Fibroblast of lung (primary cell): ENCODE data around the gene IL32. TPM values are rescaled to one million over a fixed set of nuclear protein-coding genes. Genes with fewer than 3 reads are reported as not detected.

Source experiments
- DNase-seq, 2 donors: peaks; one replicate each; pipeline versions ENCODE4 v3.0.0 to v3.0.0-alpha.2; 2010; ENCODE audit warnings: low read depth in 2 of 2
- H2AFZ ChIP-seq: 2 replicates; pipeline ENCODE4 v1.5.1; 2012; ENCODE audit warnings: low read length, control low read depth, inconsistent platforms
- H3K27ac ChIP-seq: 2 replicates; pipeline ENCODE4 v1.5.1; 2011; ENCODE audit warnings: low read length, control low read depth; ENCODE audit not compliant: insufficient read depth
- H3K27me3 ChIP-seq: 2 replicates; pipeline ENCODE4 v1.5.1; 2011; ENCODE audit warnings: mild to moderate bottlenecking, low read length; ENCODE audit not compliant: control insufficient read depth, insufficient read depth
- H3K36me3 ChIP-seq: 2 replicates; pipeline ENCODE4 v1.5.1; 2011; ENCODE audit warnings: low read length; ENCODE audit not compliant: control insufficient read depth, insufficient read depth
- H3K4me1 ChIP-seq: 2 replicates; pipeline ENCODE4 v1.5.1; 2011; ENCODE audit warnings: low read length; ENCODE audit not compliant: control insufficient read depth, insufficient read depth; ENCODE audit errors: extremely low read depth
- H3K4me2 ChIP-seq: 2 replicates; pipeline ENCODE4 v1.5.1; 2011; ENCODE audit warnings: low read length, control low read depth; ENCODE audit not compliant: insufficient read depth; ENCODE audit errors: extremely low read depth
- H3K4me3 ChIP-seq, 4 experiments: fragments of 200-600 bp in 1 of 4; sonication (generic) in 1 of 4; replicated peaks in 1 of 4; 2 replicates each; pipeline ENCODE4 v1.5.1; 2011 to 2016; ENCODE audit warnings: low read length in 4 of 4, low read depth in 3 of 4, mild to moderate bottlenecking in 3 of 4, control low read depth in 2 of 4, inconsistent platforms in 1 of 4, mixed read lengths in 1 of 4; ENCODE audit not compliant: insufficient read depth in 1 of 4; ENCODE audit errors: control extremely low read depth in 1 of 4
- H3K79me2 ChIP-seq: 2 replicates; pipeline ENCODE4 v1.5.1; 2012; ENCODE audit warnings: mild to moderate bottlenecking, low read length, inconsistent platforms; ENCODE audit not compliant: control insufficient read depth, insufficient read depth
- H3K9ac ChIP-seq: 2 replicates; pipeline ENCODE4 v1.5.1; 2011; ENCODE audit warnings: mild to moderate bottlenecking, low read length, control low read depth; ENCODE audit not compliant: insufficient read depth
- H3K9me3 ChIP-seq: 2 replicates; pipeline ENCODE4 v1.5.1; 2012; ENCODE audit warnings: low read depth, low read length; ENCODE audit not compliant: control insufficient read depth, insufficient read depth
- H4K20me1 ChIP-seq: 2 replicates; pipeline ENCODE4 v1.5.1; 2011; ENCODE audit warnings: low read length; ENCODE audit not compliant: control insufficient read depth, insufficient read depth; ENCODE audit errors: extremely low read depth
- CTCF ChIP-seq, 2 donors: IDR thresholded peaks in 1 of 2; conservative IDR thresholded peaks in 1 of 2; 1 replicate in 1 of 2; 2 replicates in 1 of 2; pipeline ENCODE4 v1.5.1; 2011 to 2012; ENCODE audit warnings: low read length in 2 of 2, control low read depth in 1 of 2, inconsistent platforms in 1 of 2, low read depth in 1 of 2, mild to moderate bottlenecking in 1 of 2
- EZH2 ChIP-seq: IDR thresholded peaks from 2 replicates; pipeline ENCODE4 v1.5.1; 2012; ENCODE audit warnings: low read length, control low read depth, mild to moderate bottlenecking; ENCODE audit errors: missing control alignments
- polyA plus RNA-seq, 2 donors: library from polyadenylated mRNA; depleted of rRNA in 1 of 2; stranded (reverse) in 1 of 2; unstranded in 1 of 2; fragments of >200 nt; gene quantifications; 2 replicates each; pipeline ENCODE4 v1.2.1, GENCODE V29; 2011 to 2012; ENCODE audit warnings: missing spikeins in 1 of 2
- total RNA-seq: library from RNA; depleted of rRNA; stranded (reverse); fragments of >200 nt; gene quantifications from 2 replicates; pipeline ENCODE4 v1.2.1, GENCODE V29; 2014

IL32 gene
- total and polyA plus RNA-seq, 2 donors (not counting 1 experiment from before 2014, with no cell fraction given) = 4.1 to 5.1 TPM

GRCh38 chr16:3088925-3089716, 23.7 kb downstream of the IL32 start:
- TF ChIP-seq EZH2 = no peak
- no peaks in the 10 kb centered on the region for H3K36me3 ChIP-seq
- H3K27ac ChIP-seq = no peak overlapping the region
- H3K27me3 ChIP-seq = peaks cover 8% of the 10 kb centered on the region
- no peak overlapping the region for H3K4me2 ChIP-seq
- no peaks in the 10 kb centered on the region for H3K9me3 ChIP-seq
- H3K79me2 ChIP-seq = no peaks in the 10 kb centered on the region
- no peak overlapping the region for H3K4me3 ChIP-seq
- DNase-seq = no peak
- no peak overlapping the region for H2AFZ ChIP-seq
- H4K20me1 ChIP-seq = no peaks in the 10 kb centered on the region
- H3K4me1 ChIP-seq = no peaks in the 10 kb centered on the region
- no peak overlapping the region for H3K9ac ChIP-seq

- DNase-seq = no peak
- no peaks in the 10 kb centered on the region for H4K20me1 ChIP-seq
- no peaks in the 10 kb centered on the region for H3K79me2 ChIP-seq
- H3K4me3 ChIP-seq = no peak overlapping the region
- TF ChIP-seq EZH2 (no peak), CTCF (conservative IDR thresholded peaks at IDR 0.05 in 1 of 2, IDR thresholded peaks at IDR 0.05 in 1 of 2; ENCODE audit: low read depth in 1 of 2, low read length in 2 of 2) (no peak)
- H3K9ac ChIP-seq = no peak overlapping the region
- H2AFZ ChIP-seq = no peak overlapping the region
- H3K27me3 ChIP-seq = peaks cover 8% of the 10 kb centered on the region
- no peak overlapping the region for H3K4me2 ChIP-seq
- H3K9me3 ChIP-seq = no peaks in the 10 kb centered on the region
- no peaks in the 10 kb centered on the region for H3K36me3 ChIP-seq
- no peaks in the 10 kb centered on the region for H3K4me1 ChIP-seq
- H3K27ac ChIP-seq = no peak overlapping the region
Observed at GRCh38 chr16:3089717-3090592, 24.5 kb downstream of the IL32 start.

- H3K79me2 ChIP-seq = no peaks in the 10 kb centered on the region
- no peaks in the 10 kb centered on the region for H3K36me3 ChIP-seq
- H2AFZ ChIP-seq = no peak overlapping the region
- H3K4me3 ChIP-seq = no peak overlapping the region
- no peak overlapping the region for H3K27ac ChIP-seq
- peaks cover 8% of the 10 kb centered on the region for H3K27me3 ChIP-seq
- no peaks in the 10 kb centered on the region for H3K9me3 ChIP-seq
- H3K4me2 ChIP-seq = no peak overlapping the region
- no peaks in the 10 kb centered on the region for H4K20me1 ChIP-seq
- H3K4me1 ChIP-seq = no peaks in the 10 kb centered on the region
- DNase-seq = no peak
- TF ChIP-seq CTCF (conservative IDR thresholded peaks at IDR 0.05 in 1 of 2, IDR thresholded peaks at IDR 0.05 in 1 of 2; ENCODE audit: low read depth in 1 of 2, low read length in 2 of 2) = no peak
- no peak overlapping the region for H3K9ac ChIP-seq
Observed at GRCh38 chr16:3091551-3091950, 26.1 kb downstream of the IL32 start.
